ENCODE data around the gene ECI2. TPM values are rescaled to one million over a fixed set of nuclear protein-coding genes. Genes with fewer than 3 reads are reported as not detected.

ECI2 gene
- total RNA-seq, 1 experiment from 2014 or later, result 24.6 TPM

- no peak for TF ChIP-seq CTCF (IDR thresholded peaks at IDR 0.05; ENCODE audit: insufficient read depth in 1 of 2, low read depth in 1 of 2, low read length in 1 of 2, severe bottlenecking in 1 of 2, unreplicated experiment in 1 of 2)
- Mint-ChIP-seq H3K4me3 (ENCODE audit: unreplicated experiment) (no peak overlapping the region), H3K27ac (ENCODE audit: unreplicated experiment) (no peak overlapping the region), H3K27me3 (ENCODE audit: insufficient read depth, unreplicated experiment) (peaks cover 5% of the 10 kb centered on the region), H3K36me3 (ENCODE audit: insufficient read depth, unreplicated experiment) (no peaks in the 10 kb centered on the region), H3K9me3 (ENCODE audit: unreplicated experiment) (no peaks in the 10 kb centered on the region), H3K4me1 (ENCODE audit: low read depth, unreplicated experiment) (no peaks in the 10 kb centered on the region)
- ChIA-PET POLR2A (no interaction called here), CTCF (no interaction called here)
- BruUV-seq (replicated peaks), result no TSS peak
- Histone ChIP-seq H3K27me3 (replicated peaks; ENCODE audit: control insufficient read depth, insufficient read depth, low read length) (no peaks in the 10 kb centered on the region), H3K9me3 (no peaks in the 10 kb centered on the region), H3K4me1 (no peaks in the 10 kb centered on the region), H3K4me3 (ENCODE audit: low read depth, low read length) (no peak overlapping the region), H3K36me3 (ENCODE audit: control insufficient read depth, insufficient read depth, low read length) (no peaks in the 10 kb centered on the region)
- intact Hi-C loops (cut with micrococcal nuclease; ENCODE audit: unreplicated experiment), result loop anchor here (1.0 kb wide), 1 partner anchor 48 kb away; no protein-coding TSS in a partner anchor
- no peak for DNase-seq
These were observed 27.0 kb upstream of the ECI2 start for GRCh38 chr6:4162370-4162769.

GRCh38 chr6:4159491-4159890 lies 24.1 kb upstream of the ECI2 start:
- Mint-ChIP-seq H3K4me3 (ENCODE audit: unreplicated experiment) (no peak overlapping the region), H3K36me3 (ENCODE audit: insufficient read depth, unreplicated experiment) (no peaks in the 10 kb centered on the region), H3K4me1 (ENCODE audit: low read depth, unreplicated experiment) (no peaks in the 10 kb centered on the region), H3K27me3 (ENCODE audit: insufficient read depth, unreplicated experiment) (peaks cover 5% of the 10 kb centered on the region), H3K9me3 (ENCODE audit: unreplicated experiment) (no peaks in the 10 kb centered on the region), H3K27ac (ENCODE audit: unreplicated experiment) (no peak overlapping the region)
- TF ChIP-seq CTCF (IDR thresholded peaks at IDR 0.05; ENCODE audit: insufficient read depth in 1 of 2, low read depth in 1 of 2, low read length in 1 of 2, severe bottlenecking in 1 of 2, unreplicated experiment in 1 of 2), result no peak
- no peaks in the 10 kb centered on the region for H3K27me3 ChIP-seq (replicated peaks; ENCODE audit: control insufficient read depth, insufficient read depth, low read length)
- ChIA-PET CTCF (no interaction called here), POLR2A (no interaction called here)
- H3K4me1 ChIP-seq, result no peaks in the 10 kb centered on the region
- no TSS peak for BruUV-seq (replicated peaks)
- H3K4me3 ChIP-seq (ENCODE audit: low read depth, low read length), result no peak overlapping the region
- no peaks in the 10 kb centered on the region for H3K9me3 ChIP-seq
- H3K36me3 ChIP-seq (ENCODE audit: control insufficient read depth, insufficient read depth, low read length), result no peaks in the 10 kb centered on the region
- DNase-seq, result no peak
- intact Hi-C loops (cut with micrococcal nuclease; ENCODE audit: unreplicated experiment), result no loop called here

- POLR2A ChIA-PET, result no interaction called here
- Mint-ChIP-seq H3K36me3 (ENCODE audit: insufficient read depth, unreplicated experiment) (no peaks in the 10 kb centered on the region), H3K9me3 (ENCODE audit: unreplicated experiment) (no peaks in the 10 kb centered on the region), H3K4me1 (ENCODE audit: low read depth, unreplicated experiment) (no peaks in the 10 kb centered on the region), H3K27ac (ENCODE audit: unreplicated experiment) (no peak overlapping the region), H3K27me3 (ENCODE audit: insufficient read depth, unreplicated experiment) (peaks cover 6% of the 10 kb centered on the region), H3K4me3 (ENCODE audit: unreplicated experiment) (no peak overlapping the region)
- CTCF ChIA-PET, result no interaction called here
- no peaks in the 10 kb centered on the region for H3K27me3 ChIP-seq (replicated peaks; ENCODE audit: control insufficient read depth, insufficient read depth, low read length)
- no peak overlapping the region for H3K4me3 ChIP-seq (ENCODE audit: low read depth, low read length)
- no peaks in the 10 kb centered on the region for H3K36me3 ChIP-seq (ENCODE audit: control insufficient read depth, insufficient read depth, low read length)
- intact Hi-C loops (cut with micrococcal nuclease; ENCODE audit: unreplicated experiment), result no loop called here
- no peak for DNase-seq
- no peaks in the 10 kb centered on the region for H3K4me1 ChIP-seq
- no TSS peak for BruUV-seq (replicated peaks)
- no peak for TF ChIP-seq CTCF (IDR thresholded peaks at IDR 0.05; ENCODE audit: insufficient read depth in 1 of 2, low read depth in 1 of 2, low read length in 1 of 2, severe bottlenecking in 1 of 2, unreplicated experiment in 1 of 2)
- no peaks in the 10 kb centered on the region for H3K9me3 ChIP-seq
These were observed 22.1 kb upstream of the ECI2 start for GRCh38 chr6:4157506-4157905.
